ENCODE measurements around the gene DPM1. TPM values are rescaled to one million over a fixed set of nuclear protein-coding genes. Genes with fewer than 3 reads are reported as not detected.

DPM1 gene
- total and polyA plus RNA-seq, 2 donors from 2014 or later: 32.4 to 53.2 TPM

DNA sequence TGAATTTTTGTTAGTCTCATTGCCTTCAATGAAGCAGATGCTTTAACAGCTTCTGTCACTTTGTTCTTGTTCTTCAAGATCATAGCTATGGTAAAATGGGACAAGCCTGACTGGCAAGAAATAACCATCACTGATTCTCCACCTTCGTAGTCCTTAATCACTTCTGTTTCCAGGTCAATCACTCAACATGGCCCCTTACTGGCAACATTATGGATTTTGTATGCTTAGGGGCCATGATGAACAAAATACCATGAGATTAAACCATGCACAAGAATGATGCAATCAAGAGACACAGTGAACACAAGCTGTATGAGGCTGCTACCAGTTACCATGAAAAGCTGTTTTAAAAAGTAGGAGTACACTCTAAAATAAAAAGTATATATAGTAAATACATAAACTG, 59.9 kb downstream of the DPM1 start:
- intact Hi-C loops (cut with DNase I): no loop called here
- Histone ChIP-seq H3K4me1 (ENCODE audit: control insufficient read depth in 2 of 3, insufficient read depth in 2 of 3, low read depth in 1 of 3, low read length in 3 of 3) (peaks cover 0 to 4% (median 0%) of the 10 kb centered on the region in 3 donors), H3K27ac (ENCODE audit: low read depth in 2 of 2, low read length in 2 of 2) (no peak overlapping the region), H3K27me3 (ENCODE audit: control insufficient read depth, insufficient read depth, low read length) (no peaks in the 10 kb centered on the region), H3K9me3 (ENCODE audit: control insufficient read depth in 2 of 3, insufficient read depth in 1 of 3, low read length in 3 of 3) (no peaks in the 10 kb centered on the region), H3K4me3 (ENCODE audit: low read length in 3 of 3) (no peak overlapping the region), H3K9ac (ENCODE audit: low read length in 3 of 3) (no peak overlapping the region), H3K36me3 (ENCODE audit: control insufficient read depth in 2 of 3, insufficient read depth in 3 of 3, low read length in 3 of 3) (peaks cover 12 to 43% (median 28%) of the 10 kb centered on the region in 3 donors)
- FAIRE-seq (no peak), DNase-seq (no peak)
- no peak for TF ChIP-seq CTCF (IDR thresholded peaks at IDR 0.05; ENCODE audit: borderline replicate concordance, extremely low read depth, insufficient read depth)

- Histone ChIP-seq H3K9me3 (ENCODE audit: control insufficient read depth in 2 of 3, insufficient read depth in 1 of 3, low read length in 3 of 3) (no peaks in the 10 kb centered on the region), H3K27me3 (ENCODE audit: control insufficient read depth, insufficient read depth, low read length) (no peaks in the 10 kb centered on the region), H3K9ac (ENCODE audit: low read length in 3 of 3) (no peak overlapping the region), H3K4me3 (ENCODE audit: low read length in 3 of 3) (no peak overlapping the region), H3K36me3 (ENCODE audit: control insufficient read depth in 2 of 3, insufficient read depth in 3 of 3, low read length in 3 of 3) (peaks cover 30 to 56% (median 42%) of the 10 kb centered on the region in 3 donors), H3K27ac (ENCODE audit: low read depth in 2 of 2, low read length in 2 of 2) (no peak overlapping the region), H3K4me1 (ENCODE audit: control insufficient read depth in 2 of 3, insufficient read depth in 2 of 3, low read depth in 1 of 3, low read length in 3 of 3) (no peaks in the 10 kb centered on the region)
- FAIRE-seq (no peak), DNase-seq (peak in 2 of 5 donors; percentile 14 to 27)
- no peak for TF ChIP-seq CTCF (IDR thresholded peaks at IDR 0.05; ENCODE audit: borderline replicate concordance, extremely low read depth, insufficient read depth)
- intact Hi-C loops (cut with DNase I): no loop called here
Measured at GRCh38 chr20:50895111-50895830, 63.1 kb downstream of the DPM1 start.

- Histone ChIP-seq H3K4me3 (ENCODE audit: low read length in 3 of 3) (no peak overlapping the region), H3K36me3 (ENCODE audit: control insufficient read depth in 2 of 3, insufficient read depth in 3 of 3, low read length in 3 of 3) (peaks cover 29 to 57% (median 40%) of the 10 kb centered on the region in 3 donors), H3K27ac (ENCODE audit: low read depth in 2 of 2, low read length in 2 of 2) (no peak overlapping the region), H3K9ac (ENCODE audit: low read length in 3 of 3) (no peak overlapping the region), H3K4me1 (ENCODE audit: control insufficient read depth in 2 of 3, insufficient read depth in 2 of 3, low read depth in 1 of 3, low read length in 3 of 3) (no peaks in the 10 kb centered on the region), H3K9me3 (ENCODE audit: control insufficient read depth in 2 of 3, insufficient read depth in 1 of 3, low read length in 3 of 3) (no peaks in the 10 kb centered on the region), H3K27me3 (ENCODE audit: control insufficient read depth, insufficient read depth, low read length) (no peaks in the 10 kb centered on the region)
- TF ChIP-seq CTCF (IDR thresholded peaks at IDR 0.05; ENCODE audit: borderline replicate concordance, extremely low read depth, insufficient read depth): no peak
- intact Hi-C loops (cut with DNase I): no loop called here
- FAIRE-seq (no peak), DNase-seq (no peak)
Measured at GRCh38 chr20:50893620-50894019, 64.7 kb downstream of the DPM1 start.

Data from kidney (tissue), 14 donors.